ENCODE data around the gene USP49.

The USP49 gene

GRCh38 chr6:41785689-41786450 lies 109.3 kb downstream of the USP49 start:
- H3K4me3 ChIP-seq (ENCODE audit: low read length) = peak overlapping the region; percentile 55
- no peak for DNase-seq (ENCODE audit: low read depth)
- TF ChIP-seq CTCF (conservative IDR thresholded peaks at IDR 0.05; ENCODE audit: low read depth, low read length) = no peak

- no peak overlapping the region for H3K4me3 ChIP-seq (ENCODE audit: low read length)
- no peak for DNase-seq (ENCODE audit: low read depth)
- TF ChIP-seq CTCF (conservative IDR thresholded peaks at IDR 0.05; ENCODE audit: low read depth, low read length) = no peak
Measured at GRCh38 chr6:41785254-41785653, 109.9 kb downstream of the USP49 start.

- no peak for TF ChIP-seq CTCF (conservative IDR thresholded peaks at IDR 0.05; ENCODE audit: low read depth, low read length)
- no peak for DNase-seq (ENCODE audit: low read depth)
- no peak overlapping the region for H3K4me3 ChIP-seq (ENCODE audit: low read length)
Measured at GRCh38 chr6:41784581-41785171, 110.5 kb downstream of the USP49 start.

- H3K4me3 ChIP-seq (ENCODE audit: low read length) = no peak overlapping the region
- no peak for TF ChIP-seq CTCF (conservative IDR thresholded peaks at IDR 0.05; ENCODE audit: low read depth, low read length)
- DNase-seq (ENCODE audit: low read depth) = no peak
Measured at GRCh38 chr6:41783106-41783780, 111.9 kb downstream of the USP49 start.

- H3K4me3 ChIP-seq (ENCODE audit: low read length) = peak overlapping the region; percentile 70
- no peak for TF ChIP-seq CTCF (conservative IDR thresholded peaks at IDR 0.05; ENCODE audit: low read depth, low read length)
Measured at GRCh38 chr6:41781366-41781730, 113.8 kb downstream of the USP49 start.

GRCh38 chr6:41780551-41781365 lies 114.4 kb downstream of the USP49 start, which contains the start of gene PRICKLE4:
TSS of gene PRICKLE4 (plus strand) at chr6:41780782. CDS start at chr6:41783474, 2,692 bp downstream.
- peak within 1 kb of the TSS; percentile 70 for H3K4me3 ChIP-seq (ENCODE audit: low read length)
- no peak for DNase-seq (ENCODE audit: low read depth)
- TF ChIP-seq CTCF (conservative IDR thresholded peaks at IDR 0.05; ENCODE audit: low read depth, low read length) = no peak

More at GRCh38 chr6:41781366-41781730, 113.8 kb downstream of the USP49 start:
- no peak for DNase-seq (ENCODE audit: low read depth)

Data from retinal pigment epithelial cell (primary cell).